HG02943 (cell line): ENCODE results near the gene ABHD15.

Experiments
- ATAC-seq: cut with Tn5 transposase; IDR thresholded peaks from one replicate; pipeline ENCODE4 v1.9.1; 2021; ENCODE audit warnings: mild to moderate bottlenecking, low read depth, moderate library complexity; ENCODE audit not compliant: unreplicated experiment

Gene ABHD15

DNA sequence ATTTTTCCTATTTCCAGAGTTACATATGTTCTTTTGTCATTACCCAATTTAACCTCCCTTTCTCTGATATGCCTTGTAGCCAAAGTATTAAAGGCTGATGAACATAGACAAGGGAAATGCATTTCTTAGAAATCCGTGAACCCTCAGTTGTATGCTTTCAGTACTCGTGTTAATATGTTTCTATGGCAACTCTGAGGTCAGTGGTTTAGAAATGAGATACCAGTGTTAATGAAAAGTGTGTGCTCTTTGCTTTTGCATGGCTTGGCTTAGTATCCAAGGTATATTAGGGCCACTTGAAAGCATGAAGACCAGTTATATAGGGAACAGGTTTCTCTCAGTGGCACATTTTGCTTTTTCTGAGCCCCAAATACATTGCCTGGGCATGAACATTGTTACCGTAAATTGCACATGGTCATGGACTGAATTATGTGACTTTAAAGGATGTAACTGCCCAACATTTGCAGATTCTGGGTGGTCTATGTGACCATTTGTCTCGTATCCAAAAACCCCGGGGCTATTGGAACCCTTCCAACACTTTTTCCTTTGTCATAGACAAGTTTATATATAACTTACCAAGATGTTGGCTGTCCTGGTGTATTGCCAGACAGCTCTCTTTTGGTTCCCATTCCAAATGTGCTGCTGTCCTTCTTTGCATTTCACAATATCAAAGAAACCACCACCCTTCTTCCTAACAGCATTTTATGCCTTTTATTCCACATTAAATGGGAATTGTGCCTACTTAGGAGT is 17.5 kb downstream of the ABHD15 start:
- no peak for ATAC-seq

DNA sequence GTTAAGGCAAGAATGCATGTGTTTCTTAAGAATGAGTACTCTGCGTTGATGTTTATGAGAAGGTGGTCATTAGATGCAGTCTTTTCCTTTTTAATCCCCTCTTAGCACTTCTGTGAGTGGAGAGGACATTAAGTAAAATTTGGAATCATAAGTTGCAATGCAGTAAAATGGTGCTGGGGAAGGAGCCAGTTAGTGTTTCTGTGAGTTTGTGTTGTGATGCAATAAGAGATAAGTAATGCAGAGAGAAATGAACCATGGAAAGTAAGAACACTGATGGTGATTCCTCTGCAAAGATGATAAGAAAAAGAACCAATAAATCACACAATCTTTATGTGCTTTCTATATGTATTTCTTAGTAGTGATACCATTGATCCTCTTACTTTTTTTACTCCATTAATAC is 20.0 kb downstream of the ABHD15 start:
- ATAC-seq = no peak

DNA sequence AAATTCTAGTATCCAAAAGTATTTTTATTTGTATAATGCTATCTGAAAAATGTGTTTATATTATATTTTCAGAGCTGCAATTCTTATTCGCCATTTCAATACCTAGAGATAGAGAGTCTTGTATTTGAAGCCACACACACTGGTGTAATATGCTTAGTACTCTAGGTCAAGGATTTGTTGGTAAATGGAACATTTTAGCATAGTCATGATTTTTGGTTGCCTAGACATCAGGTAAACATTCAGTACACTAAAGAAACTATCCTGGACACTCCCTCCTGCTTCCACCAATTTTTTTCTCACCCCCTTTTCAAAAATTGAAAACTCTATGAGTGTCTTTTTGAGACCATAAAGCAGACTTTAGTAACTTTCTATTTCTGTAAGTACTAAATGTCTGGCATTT is 20.8 kb downstream of the ABHD15 start:
- ATAC-seq = no peak

DNA sequence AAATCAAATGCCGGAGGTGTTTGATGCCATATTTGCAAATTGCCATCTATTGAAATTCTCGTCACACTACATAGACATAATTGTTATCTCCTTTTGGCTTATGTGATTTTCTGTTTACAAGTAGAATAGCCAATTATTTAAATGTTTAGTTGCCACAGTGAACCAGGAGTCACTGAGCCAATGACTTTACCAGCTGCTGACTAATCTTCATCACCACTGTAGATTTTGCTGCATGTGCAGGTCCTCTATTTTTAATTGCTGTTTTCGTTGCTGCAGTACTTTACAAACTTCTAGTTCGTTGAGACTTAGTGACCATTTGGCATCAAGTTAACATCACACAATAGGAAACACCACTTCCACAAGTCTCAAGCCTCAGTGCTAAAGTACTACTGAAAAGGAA is 22.8 kb downstream of the ABHD15 start:
- no peak for ATAC-seq

DNA sequence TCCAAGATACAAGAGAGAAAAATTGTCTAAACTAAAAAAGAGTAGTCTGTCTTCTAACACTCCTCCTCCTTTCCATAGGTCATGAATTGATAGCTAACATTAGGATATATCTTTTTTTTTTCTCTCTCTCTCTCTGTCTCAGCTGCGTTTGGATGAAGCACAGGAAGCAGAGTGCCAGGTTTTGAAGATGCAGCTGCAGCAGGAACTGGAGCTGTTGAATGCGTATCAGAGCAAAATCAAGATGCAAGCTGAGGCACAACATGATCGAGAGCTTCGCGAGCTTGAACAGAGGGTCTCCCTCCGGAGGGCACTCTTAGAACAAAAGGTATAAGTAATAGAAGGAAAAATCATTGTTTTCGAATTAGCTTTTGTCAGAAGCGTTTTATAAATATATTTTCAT is 32.9 kb downstream of the ABHD15 start:
- ATAC-seq = no peak

DNA sequence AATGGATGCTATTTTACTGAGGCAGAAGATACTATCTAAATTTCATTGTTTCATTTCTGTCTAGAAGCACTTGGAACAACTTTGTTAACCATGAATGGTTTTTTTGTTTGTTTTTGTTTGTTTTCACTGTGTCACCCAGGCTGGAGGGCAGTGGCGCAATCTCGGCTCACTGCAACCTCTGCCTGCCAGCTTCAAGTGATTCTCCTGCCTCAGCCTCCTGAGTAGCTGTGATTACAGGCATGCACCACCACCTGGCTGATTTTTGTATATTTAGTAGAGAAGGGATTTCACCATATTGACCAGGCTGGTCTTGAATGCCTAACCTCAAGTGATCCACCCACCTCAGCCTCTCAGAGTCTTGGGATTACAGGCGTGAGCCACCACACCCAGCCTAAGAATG is 40.5 kb downstream of the ABHD15 start:
- no peak for ATAC-seq

DNA sequence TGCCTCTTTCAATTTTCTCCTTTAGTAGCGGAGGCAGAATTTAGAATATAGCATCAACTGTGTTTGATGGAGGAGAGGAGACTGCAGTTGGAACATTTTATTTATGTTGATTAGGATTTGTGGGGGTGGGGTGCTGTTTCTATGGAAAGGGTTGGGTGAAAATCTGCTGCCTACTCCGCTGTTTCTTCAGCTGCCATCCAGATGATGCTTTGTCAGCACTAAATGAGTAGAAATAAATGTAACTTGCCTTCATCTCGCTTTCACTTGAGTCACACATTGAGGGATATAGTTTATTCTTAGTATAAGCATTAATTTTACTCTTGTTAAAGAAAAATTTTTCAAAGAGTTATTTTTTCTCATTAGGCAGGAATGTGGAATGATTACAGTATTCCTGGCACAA is 42.1 kb downstream of the ABHD15 start:
- no peak for ATAC-seq

DNA sequence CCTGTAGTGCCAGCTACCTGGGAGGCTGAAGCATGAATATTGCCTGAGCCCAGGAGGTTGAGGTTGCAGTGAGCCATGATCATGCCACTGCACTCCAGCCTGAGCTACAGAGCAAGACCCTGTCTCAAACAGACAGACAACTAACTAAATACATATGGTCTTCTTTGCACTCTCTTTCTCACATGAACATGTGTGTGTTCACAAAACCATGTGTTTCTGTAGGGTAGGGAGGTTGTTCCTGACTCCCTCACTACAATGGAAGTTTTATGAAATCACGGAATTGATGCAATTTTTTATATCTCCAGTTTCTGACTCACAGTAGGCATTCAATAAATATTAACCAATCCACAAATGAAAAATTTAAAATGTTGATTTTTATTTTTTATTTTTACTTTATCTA is 48.5 kb downstream of the ABHD15 start:
- ATAC-seq = no peak

DNA sequence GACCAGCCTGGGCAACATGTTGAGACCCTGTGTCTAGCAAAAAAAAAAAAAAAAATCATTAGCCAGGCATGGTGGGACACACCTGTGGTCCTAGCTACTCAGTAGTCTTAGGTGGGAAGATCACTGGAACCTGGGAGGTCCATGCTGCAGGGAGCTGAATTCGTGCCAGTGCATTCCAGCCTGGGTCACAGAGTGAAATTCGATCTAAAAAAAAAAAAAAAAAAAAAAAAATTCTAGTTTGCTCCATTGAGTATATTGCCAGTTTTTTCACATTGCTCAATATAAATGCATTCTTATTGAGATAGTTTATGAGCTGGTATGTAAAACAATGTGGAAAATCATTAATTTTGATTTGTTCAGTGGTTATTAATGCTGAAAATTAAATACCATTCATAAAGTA is 52.0 kb downstream of the ABHD15 start:
- no peak for ATAC-seq

DNA sequence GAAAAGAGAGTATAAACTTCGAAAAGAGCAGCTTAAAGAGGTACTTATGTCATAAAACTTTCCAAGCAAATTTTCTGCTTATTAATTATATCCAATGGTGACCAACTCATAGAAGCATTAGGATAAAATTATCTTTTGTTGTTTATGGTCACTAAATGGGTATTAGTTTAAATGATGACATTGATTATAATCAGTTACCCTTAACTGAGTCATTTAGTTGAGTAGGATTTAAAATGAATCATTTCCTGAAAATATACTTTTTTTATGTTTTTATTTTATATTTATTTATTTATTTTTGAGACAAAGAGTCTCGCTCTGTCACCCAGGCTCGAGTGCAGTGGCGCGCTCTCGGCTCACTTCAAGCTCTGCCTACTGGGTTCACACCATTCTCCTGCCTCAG is 55.9 kb downstream of the ABHD15 start:
- ATAC-seq = no peak
